PC-9 (cell line): ENCODE measurements around the gene MICU2. TPM values are rescaled to one million over a fixed set of nuclear protein-coding genes. Genes with fewer than 3 reads are reported as not detected.

Experiments used
- BruUV-seq: library from RNA; stranded (reverse); fragments of 400-500 nt; replicated peaks from 2 replicates; lab custom pipeline; 2021; lab: Mats Ljungman, UMichigan
- CTCF ChIA-PET: fragments of 300-600 bp; sonication (Branson Sonifier 250); formaldehyde crosslinking; loops from one replicate; lab custom pipeline; 2022; ENCODE audit warnings: antibody characterized with exemption; lab: Charles Lee
- POLR2A ChIA-PET: fragments of 300-600 bp; sonication (Branson Sonifier 250); formaldehyde crosslinking; loops from one replicate; lab custom pipeline; 2022; ENCODE audit warnings: antibody characterized with exemption; ENCODE audit not compliant: unreplicated experiment; lab: Charles Lee
- DNase-seq, 2 experiments: peaks; one replicate each; pipeline versions ENCODE4 v3.0.0 to v3.0.0-alpha.2; 2015 to 2022; ENCODE audit warnings: mixed read lengths in 1 of 2
- H2AFZ ChIP-seq: fragments of 200-600 bp; sonication (generic); 2 replicates; pipeline ENCODE4 v1.8.1; 2017; ENCODE audit warnings: antibody characterized with exemption
- H3F3A ChIP-seq: fragments of 200-600 bp; sonication (generic); 2 replicates; pipeline ENCODE4 v1.8.1; 2017; ENCODE audit warnings: antibody characterized with exemption, mild to moderate bottlenecking, low read depth; ENCODE audit not compliant: insufficient read depth
- H3K27ac ChIP-seq: fragments of 200-600 bp; sonication (generic); 2 replicates; pipeline ENCODE4 v1.6.1; 2016; ENCODE audit warnings: mixed run types
- H3K27me3 ChIP-seq: fragments of 200-600 bp; sonication (generic); 2 replicates; pipeline ENCODE4 v1.6.1; 2016; ENCODE audit warnings: low read depth, mixed run types; ENCODE audit not compliant: insufficient read depth
- H3K36me3 ChIP-seq: fragments of 200-600 bp; sonication (generic); 2 replicates; pipeline ENCODE4 v1.6.1; 2016; ENCODE audit warnings: low read depth, mixed run types
- H3K4me1 ChIP-seq: fragments of 200-600 bp; sonication (generic); replicated peaks from 2 replicates; pipeline ENCODE4 v1.6.1; 2016; ENCODE audit warnings: mixed run types; ENCODE audit not compliant: insufficient read depth
- H3K4me2 ChIP-seq: fragments of 200-600 bp; sonication (generic); 2 replicates; pipeline ENCODE4 v1.6.1; 2017; ENCODE audit warnings: mixed run types
- H3K4me3 ChIP-seq: fragments of 200-600 bp; sonication (generic); 2 replicates; pipeline ENCODE4 v1.6.1; 2016; ENCODE audit warnings: mixed run types
- H3K79me2 ChIP-seq: fragments of 200-600 bp; sonication (generic); 2 replicates; pipeline ENCODE4 v1.6.1; 2017; ENCODE audit warnings: low read depth, mixed run types
- H3K9me2 ChIP-seq: fragments of 200-600 bp; sonication (generic); 2 replicates; pipeline ENCODE4 v1.8.1; 2017; ENCODE audit warnings: mild to moderate bottlenecking; ENCODE audit not compliant: insufficient read depth
- H3K9me3 ChIP-seq: fragments of 200-600 bp; sonication (generic); 2 replicates; pipeline ENCODE4 v1.8.1; 2016; ENCODE audit warnings: low read depth; ENCODE audit not compliant: insufficient read depth
- H4K20me1 ChIP-seq: fragments of 200-600 bp; sonication (generic); 2 replicates; pipeline ENCODE4 v1.8.1; 2017; ENCODE audit not compliant: insufficient read depth
- EZH2 ChIP-seq: fragments of 200-600 bp; sonication (generic); IDR thresholded peaks from 2 replicates; pipeline ENCODE4 v1.8.0; 2017; ENCODE audit warnings: antibody characterized with exemption, low read depth
- intact Hi-C: fragments of 100-400 bp; cut with micrococcal nuclease; formaldehyde crosslinking; loops from one replicate; pipeline ENCODE4 v1.10.0; 2022; ENCODE audit not compliant: unreplicated experiment
- total RNA-seq: library from RNA; stranded (reverse); gene quantifications from 2 replicates; pipeline ENCODE4 v1.2.3, GENCODE V29; 2021
- TF ChIP-seq, protein P1 (sequence below): fragments of 200-600 bp; sonication (generic); conservative IDR thresholded peaks from 2 replicates; pipeline ENCODE4 v1.6.1; 2017; ENCODE audit warnings: mixed run types, antibody characterized with exemption, mild to moderate bottlenecking, moderate library complexity

MICU2 gene
- total RNA-seq, 1 experiment from 2014 or later = 18.3 TPM

DNA sequence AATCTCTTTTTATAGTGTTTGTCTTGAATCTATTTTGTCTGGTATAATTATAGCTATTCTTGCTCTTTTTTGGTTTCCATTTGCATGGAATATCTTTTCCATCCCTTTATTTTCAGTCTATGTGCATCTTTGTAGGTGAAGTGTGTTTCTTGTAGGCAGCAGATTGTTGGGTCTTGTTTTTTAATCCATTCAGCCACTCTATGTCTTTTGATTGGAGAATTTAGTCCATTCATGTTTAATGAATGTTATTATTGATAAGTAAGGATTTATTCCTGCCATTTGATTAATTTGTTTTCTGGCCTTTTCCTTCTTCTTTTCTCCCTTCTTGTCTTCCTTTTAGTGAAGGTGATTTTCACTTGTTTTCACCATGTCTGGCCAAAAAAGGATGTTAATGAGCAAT, 133.2 kb downstream of the MICU2 start:
- Histone ChIP-seq H3K27ac (no peak overlapping the region), H3K27me3 (no peaks in the 10 kb centered on the region), H3K4me2 (no peak overlapping the region), H3K36me3 (no peaks in the 10 kb centered on the region), H3K79me2 (no peaks in the 10 kb centered on the region), H4K20me1 (no peaks in the 10 kb centered on the region), H2AFZ (no peak overlapping the region), H3K4me3 (no peak overlapping the region), H3K4me1 (peaks cover 32% of the 10 kb centered on the region), H3K9me2 (no peaks in the 10 kb centered on the region), H3F3A (peaks cover 21% of the 10 kb centered on the region; the same call in 1 of the 2 replicates), H3K9me3 (peaks cover 5% of the 10 kb centered on the region; the same call in 1 of the 2 replicates)
- ChIA-PET POLR2A (no interaction called here), CTCF (interaction anchor here (0.6 kb wide), 1 partner anchor 171 kb away, joined by 6 read pairs; no protein-coding TSS in a partner anchor)
- DNase-seq = no peak
- BruUV-seq = no TSS peak
- intact Hi-C loops = no loop called here
- TF ChIP-seq, protein P1, sequence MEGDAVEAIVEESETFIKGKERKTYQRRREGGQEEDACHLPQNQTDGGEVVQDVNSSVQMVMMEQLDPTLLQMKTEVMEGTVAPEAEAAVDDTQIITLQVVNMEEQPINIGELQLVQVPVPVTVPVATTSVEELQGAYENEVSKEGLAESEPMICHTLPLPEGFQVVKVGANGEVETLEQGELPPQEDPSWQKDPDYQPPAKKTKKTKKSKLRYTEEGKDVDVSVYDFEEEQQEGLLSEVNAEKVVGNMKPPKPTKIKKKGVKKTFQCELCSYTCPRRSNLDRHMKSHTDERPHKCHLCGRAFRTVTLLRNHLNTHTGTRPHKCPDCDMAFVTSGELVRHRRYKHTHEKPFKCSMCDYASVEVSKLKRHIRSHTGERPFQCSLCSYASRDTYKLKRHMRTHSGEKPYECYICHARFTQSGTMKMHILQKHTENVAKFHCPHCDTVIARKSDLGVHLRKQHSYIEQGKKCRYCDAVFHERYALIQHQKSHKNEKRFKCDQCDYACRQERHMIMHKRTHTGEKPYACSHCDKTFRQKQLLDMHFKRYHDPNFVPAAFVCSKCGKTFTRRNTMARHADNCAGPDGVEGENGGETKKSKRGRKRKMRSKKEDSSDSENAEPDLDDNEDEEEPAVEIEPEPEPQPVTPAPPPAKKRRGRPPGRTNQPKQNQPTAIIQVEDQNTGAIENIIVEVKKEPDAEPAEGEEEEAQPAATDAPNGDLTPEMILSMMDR = no peak
- TF ChIP-seq EZH2 = no peak

GRCh38 chr13:21466527-21466926, 137.4 kb downstream of the MICU2 start:
- intact Hi-C loops = no loop called here
- H3K4me3 ChIP-seq = peak overlapping the region; percentile 47; the same call in 1 of the 2 replicates
- no TSS peak for BruUV-seq
- no peak for TF ChIP-seq EZH2
- TF ChIP-seq, protein P1 = no peak
- no peaks in the 10 kb centered on the region for H3K36me3 ChIP-seq
- DNase-seq = no peak
- POLR2A ChIA-PET = no interaction called here
- peaks cover 5% of the 10 kb centered on the region; the same call in 1 of the 2 replicates for H3K9me3 ChIP-seq
- peaks cover 26% of the 10 kb centered on the region; the same call in 1 of the 2 replicates for H3F3A ChIP-seq
- H3K27me3 ChIP-seq = no peaks in the 10 kb centered on the region
- no peaks in the 10 kb centered on the region for H4K20me1 ChIP-seq
- H3K4me2 ChIP-seq = peak overlapping the region; percentile 83
- CTCF ChIA-PET = no interaction called here
- no peaks in the 10 kb centered on the region for H3K9me2 ChIP-seq
- H3K27ac ChIP-seq = peak overlapping the region; percentile 60
- H3K79me2 ChIP-seq = no peaks in the 10 kb centered on the region
- peaks cover 28% of the 10 kb centered on the region for H3K4me1 ChIP-seq
- H2AFZ ChIP-seq = peak overlapping the region; percentile 80

DNA sequence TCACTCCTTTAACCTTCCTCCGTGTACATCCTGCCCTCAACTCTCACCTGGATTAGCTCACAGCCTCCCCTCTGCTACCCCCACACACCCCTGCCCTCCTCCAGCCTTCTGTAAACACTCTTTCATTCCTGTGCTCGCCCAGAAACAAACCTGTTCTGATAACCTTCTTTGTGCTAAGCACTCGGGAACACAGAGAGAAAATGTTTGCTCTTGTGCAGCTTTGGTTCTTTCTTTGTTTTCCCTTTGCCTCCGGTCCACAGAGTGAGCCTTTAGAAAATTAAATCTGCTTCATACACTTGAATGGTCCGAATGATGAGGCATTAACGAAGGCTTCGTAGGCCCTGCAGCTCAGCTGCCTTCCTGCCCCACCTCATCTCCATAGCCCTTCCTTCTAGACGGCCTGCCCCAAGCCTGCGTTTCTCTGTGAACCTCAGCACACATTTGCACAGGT, 138.2 kb downstream of the MICU2 start:
- no TSS peak for BruUV-seq
- Histone ChIP-seq H3K27ac (peak overlapping the region; percentile 60), H2AFZ (peak overlapping the region; percentile 80), H4K20me1 (no peaks in the 10 kb centered on the region), H3K27me3 (no peaks in the 10 kb centered on the region), H3K79me2 (no peaks in the 10 kb centered on the region), H3K4me1 (peaks cover 28% of the 10 kb centered on the region), H3K9me2 (no peaks in the 10 kb centered on the region), H3K9me3 (peaks cover 4% of the 10 kb centered on the region; the same call in 1 of the 2 replicates), H3K4me3 (peak overlapping the region; percentile 47; the same call in 1 of the 2 replicates), H3K36me3 (no peaks in the 10 kb centered on the region), H3F3A (peaks cover 26% of the 10 kb centered on the region; the same call in 1 of the 2 replicates), H3K4me2 (peak overlapping the region; percentile 83)
- ChIA-PET CTCF (no interaction called here), POLR2A (interaction anchor here (0.6 kb wide), 1 partner anchor 1484 kb away, joined by 6 read pairs; no protein-coding TSS in a partner anchor)
- TF ChIP-seq EZH2 = no peak
- TF ChIP-seq, protein P1 = no peak
- DNase-seq = peak; percentile 15 to 58
- intact Hi-C loops = no loop called here
